Endothelial cell of umbilical vein (primary cell): ENCODE data around the gene RPS6KA5. TPM values are rescaled to one million over a fixed set of nuclear protein-coding genes. Genes with fewer than 3 reads are reported as not detected.

ENCODE experiments used
- BruUV-seq: library from RNA; stranded (reverse); fragments of 400-500 nt; replicated peaks from 2 replicates; lab custom pipeline; 2021; lab: Mats Ljungman, UMichigan
- CTCF ChIA-PET: fragments of 300-600, 350-600 bp; sonication (Branson Sonifier 250); formaldehyde crosslinking; loops from one replicate; lab custom pipeline; 2021; ENCODE audit warnings: antibody characterized with exemption, inconsistent platforms; lab: Charles Lee
- POLR2A ChIA-PET: fragments of 300-600, 350-600 bp; sonication (Branson Sonifier 250); formaldehyde crosslinking; loops from one replicate; lab custom pipeline; 2021; ENCODE audit warnings: antibody characterized with exemption, inconsistent platforms; lab: Charles Lee
- DNase-seq: peaks from one replicate; pipeline ENCODE4 v3.0.0-alpha.2; 2011; ENCODE audit warnings: low read depth, low spot score
- FAIRE-seq: peaks from 2 replicates; lab custom pipeline; 2011; peaks lifted over from hg19 to GRCh38; lab: Jason Lieb, UNC
- H2AFZ ChIP-seq: 2 replicates; pipeline ENCODE4 v1.6.0; 2012; ENCODE audit warnings: low read depth, low read length, control low read depth, inconsistent platforms
- H3K27ac ChIP-seq: 2 replicates; pipeline ENCODE4 v1.5.1; 2011; ENCODE audit warnings: low read depth, mild to moderate bottlenecking, control low read depth, low read length, moderate library complexity; ENCODE audit not compliant: insufficient read depth
- H3K27me3 ChIP-seq, 2 experiments: 2 replicates each; pipeline versions ENCODE4 v1.6.0 to v1.6.1; 2011; ENCODE audit warnings: low read length in 2 of 2, mixed read lengths in 1 of 2; ENCODE audit not compliant: control insufficient read depth in 2 of 2, insufficient read depth in 2 of 2
- H3K36me3 ChIP-seq, 2 experiments: 2 replicates in 1 of 2; 3 replicates in 1 of 2; pipeline ENCODE4 v1.5.1; 2011; ENCODE audit warnings: low read length in 2 of 2, mild to moderate bottlenecking in 1 of 2, moderate library complexity in 1 of 2; ENCODE audit not compliant: control insufficient read depth in 2 of 2, insufficient read depth in 2 of 2; ENCODE audit errors: extremely low read depth in 1 of 2
- H3K4me1 ChIP-seq: 3 replicates; pipeline ENCODE4 v1.5.1; 2011; ENCODE audit warnings: mild to moderate bottlenecking, low read length; ENCODE audit not compliant: control insufficient read depth, insufficient read depth; ENCODE audit errors: extremely low read depth
- H3K4me2 ChIP-seq: 2 replicates; pipeline ENCODE4 v1.6.1; 2011; ENCODE audit warnings: low read length, control low read depth, mixed read lengths; ENCODE audit not compliant: insufficient read depth
- H3K4me3 ChIP-seq, 3 experiments: fragments of 200-600 bp in 1 of 3; sonication (generic), shearing (Covaris generic) in 1 of 3; replicated peaks in 1 of 3; 2 replicates each; pipeline ENCODE4 v1.5.1; 2011 to 2016; ENCODE audit warnings: control low read depth in 3 of 3, low read length in 3 of 3, mild to moderate bottlenecking in 2 of 3, inconsistent platforms in 1 of 3, low read depth in 1 of 3, moderate library complexity in 1 of 3; ENCODE audit not compliant: insufficient read depth in 1 of 3
- H3K79me2 ChIP-seq: 2 replicates; pipeline ENCODE4 v1.6.0; 2012; ENCODE audit warnings: low read length, inconsistent platforms; ENCODE audit not compliant: control insufficient read depth, insufficient read depth
- H3K9ac ChIP-seq: replicated peaks from 2 replicates; pipeline ENCODE3; 2011; ENCODE audit warnings: low read length, control low read depth; ENCODE audit not compliant: insufficient read depth; ENCODE audit errors: extremely low read depth
- H3K9me1 ChIP-seq: replicated peaks from 3 replicates; pipeline ENCODE4 v1.6.0; 2011; ENCODE audit warnings: mild to moderate bottlenecking, low read length; ENCODE audit not compliant: control insufficient read depth, insufficient read depth; ENCODE audit errors: extremely low read depth
- H3K9me3 ChIP-seq: replicated peaks from 2 replicates; pipeline ENCODE4 v1.5.1; 2012; ENCODE audit warnings: low read length, inconsistent platforms; ENCODE audit not compliant: control insufficient read depth, insufficient read depth
- H4K20me1 ChIP-seq: replicated peaks from 2 replicates; pipeline ENCODE3; 2011; ENCODE audit warnings: mild to moderate bottlenecking, low read length; ENCODE audit not compliant: control insufficient read depth, insufficient read depth; ENCODE audit errors: extremely low read depth
- EZH2 ChIP-seq: IDR thresholded peaks from 2 replicates; pipeline ENCODE4 v1.6.1; 2012; ENCODE audit warnings: borderline replicate concordance, low read depth, mild to moderate bottlenecking, moderate library complexity, low read length, inconsistent platforms; ENCODE audit not compliant: severe bottlenecking
- FOS ChIP-seq: IDR thresholded peaks from 2 replicates; pipeline ENCODE4 v1.6.1; 2011; ENCODE audit warnings: mild to moderate bottlenecking, low read length, moderate library complexity, borderline replicate concordance; ENCODE audit not compliant: insufficient read depth
- JUN ChIP-seq: IDR thresholded peaks from 2 replicates; pipeline ENCODE4 v1.6.1; 2011; ENCODE audit warnings: borderline replicate concordance, low read depth; ENCODE audit not compliant: insufficient read length, insufficient read depth
- MYC ChIP-seq: IDR thresholded peaks from one replicate; pipeline ENCODE4 v1.6.1; 2011; ENCODE audit warnings: mild to moderate bottlenecking, low read depth, low read length
- POLR2A ChIP-seq: IDR thresholded peaks from 2 replicates; pipeline ENCODE4 v1.6.1; 2012; ENCODE audit warnings: low read depth, mild to moderate bottlenecking, control low read depth, low read length
- POLR2AphosphoS5 ChIP-seq: IDR thresholded peaks from 2 replicates; pipeline ENCODE4 v1.6.1; 2012; ENCODE audit warnings: low read depth, mild to moderate bottlenecking, control low read depth, low read length, moderate library complexity; ENCODE audit not compliant: insufficient read depth
- dilution Hi-C: fragments of 300-500 bp; cut with MboI; formaldehyde crosslinking; loops from one replicate; pipeline ENCODE4 v1.15.0; 2019; ENCODE audit warnings: low sequenced_read_pairs; ENCODE audit not compliant: extremely low pct_ligation_motif_present
- intact Hi-C: fragments of 100-400 bp; cut with micrococcal nuclease; formaldehyde crosslinking; loops from one replicate; pipeline ENCODE4 v1.10.0; 2022
- polyA plus RNA-seq, 4 experiments: library from polyadenylated mRNA; depleted of rRNA in 3 of 4; stranded (reverse) in 3 of 4; unstranded in 1 of 4; fragments of >200 nt; gene quantifications; 2 replicates each; pipeline versions ENCODE4 v1.2.1 to v1.2.3, GENCODE V29; 2011 to 2012; ENCODE audit warnings: missing spikeins in 1 of 4
- total RNA-seq: library from RNA; stranded (reverse); gene quantifications from 2 replicates; pipeline ENCODE4 v1.2.3, GENCODE V29; 2021
- TF ChIP-seq, protein P1 (sequence below), 2 donors: IDR thresholded peaks; 1 replicate in 1 of 2; 2 replicates in 1 of 2; pipeline ENCODE4 v1.5.1; 2011; ENCODE audit warnings: low read length in 2 of 2, mild to moderate bottlenecking in 2 of 2, moderate library complexity in 2 of 2, control low read depth in 1 of 2, inconsistent platforms in 1 of 2, low read depth in 1 of 2; ENCODE audit not compliant: insufficient read depth in 1 of 2; ENCODE audit errors: extremely low read depth in 1 of 2

The RPS6KA5 gene
- total and polyA plus RNA-seq, 2 donors (not counting 3 experiments of a cell fraction or from before 2014, with no cell fraction given) = 2.9 to 5.4 TPM

DNA sequence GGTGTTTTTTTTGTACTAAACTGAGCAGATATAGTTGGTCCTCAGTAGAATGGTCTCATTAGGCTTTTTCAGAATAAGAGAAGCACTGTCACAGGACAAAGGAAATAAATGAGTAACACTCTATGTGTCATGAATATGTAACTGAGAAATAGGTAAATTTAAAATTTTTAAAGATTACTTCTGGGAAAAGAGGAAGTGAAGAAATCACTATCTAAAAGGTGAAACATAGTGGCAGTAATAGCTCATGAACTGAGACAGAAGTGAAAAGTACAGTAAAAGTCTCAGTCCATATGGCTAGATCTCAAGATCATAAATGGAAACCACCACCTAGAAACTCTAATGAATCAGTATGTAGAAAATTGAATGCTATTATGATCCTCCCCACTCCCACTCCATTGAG is 154.9 kb downstream of the RPS6KA5 start:
- CTCF ChIA-PET = interaction anchor here (3.8 to 5.2 kb wide), 2 partner anchors 234 to 268 kb away, joined by 37 to 388 read pairs; no protein-coding TSS in a partner anchor
- H3K79me2 ChIP-seq = no peaks in the 10 kb centered on the region
- H3K27me3 ChIP-seq = no peaks in the 10 kb centered on the region
- dilution Hi-C loops = loop anchor here (10.0 to 25.0 kb wide), 2 partner anchors 259 to 382 kb away; no protein-coding TSS in a partner anchor
- H2AFZ ChIP-seq = no peak overlapping the region
- H3K9me3 ChIP-seq = no peaks in the 10 kb centered on the region
- H3K4me1 ChIP-seq = no peaks in the 10 kb centered on the region
- H3K4me2 ChIP-seq = no peak overlapping the region
- no peak for TF ChIP-seq POLR2AphosphoS5
- TF ChIP-seq JUN = no peak
- peak; percentile 14 for TF ChIP-seq FOS
- TF ChIP-seq POLR2A = no peak
- no peak for TF ChIP-seq EZH2
- TF ChIP-seq MYC = no peak
- no TSS peak for BruUV-seq
- DNase-seq = no peak
- no peak overlapping the region for H3K4me3 ChIP-seq
- intact Hi-C loops = no loop called here
- no peak overlapping the region for H3K27ac ChIP-seq
- FAIRE-seq = no peak
- POLR2A ChIA-PET = no interaction called here
- no peaks in the 10 kb centered on the region for H4K20me1 ChIP-seq
- no peak overlapping the region for H3K9ac ChIP-seq
- no peaks in the 10 kb centered on the region for H3K9me1 ChIP-seq
- H3K36me3 ChIP-seq = no peaks in the 10 kb centered on the region

DNA sequence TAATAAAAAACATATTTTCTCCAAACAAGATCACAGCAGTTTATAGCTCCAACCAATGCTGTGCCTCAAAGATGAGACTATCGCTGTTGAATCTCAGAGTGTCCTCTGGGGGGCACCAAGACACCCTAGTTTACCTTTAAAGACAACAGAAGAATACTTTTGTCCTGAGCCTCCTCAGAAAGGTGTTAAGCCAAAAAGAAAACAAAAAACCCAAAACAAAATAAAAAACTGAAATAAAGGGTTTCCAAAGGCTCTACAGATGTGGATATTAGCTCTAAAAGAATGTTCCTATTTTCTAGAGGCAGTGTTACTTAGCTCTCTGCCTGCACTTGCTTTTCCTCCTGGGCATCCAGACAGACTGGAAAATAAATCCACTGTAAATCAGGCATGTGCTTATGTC is 157.3 kb downstream of the RPS6KA5 start:
- no peak overlapping the region for H2AFZ ChIP-seq
- DNase-seq (peak; percentile 72), FAIRE-seq (peak; percentile 64)
- H3K79me2 ChIP-seq = no peaks in the 10 kb centered on the region
- H3K4me3 ChIP-seq = no peak overlapping the region
- POLR2A ChIA-PET = no interaction called here
- no peaks in the 10 kb centered on the region for H3K4me1 ChIP-seq
- no peak overlapping the region for H3K27ac ChIP-seq
- intact Hi-C loops (loop anchor here (1.0 kb wide), 4 partner anchors 157 to 383 kb away; partner anchors contain the start of gene RPS6KA5), dilution Hi-C loops (loop anchor here (10.0 to 25.0 kb wide), 2 partner anchors 262 to 384 kb away; no protein-coding TSS in a partner anchor)
- no TSS peak for BruUV-seq
- H4K20me1 ChIP-seq = no peaks in the 10 kb centered on the region
- H3K9me3 ChIP-seq = no peaks in the 10 kb centered on the region
- H3K27me3 ChIP-seq = no peaks in the 10 kb centered on the region
- TF ChIP-seq JUN = no peak
- TF ChIP-seq, protein P1, sequence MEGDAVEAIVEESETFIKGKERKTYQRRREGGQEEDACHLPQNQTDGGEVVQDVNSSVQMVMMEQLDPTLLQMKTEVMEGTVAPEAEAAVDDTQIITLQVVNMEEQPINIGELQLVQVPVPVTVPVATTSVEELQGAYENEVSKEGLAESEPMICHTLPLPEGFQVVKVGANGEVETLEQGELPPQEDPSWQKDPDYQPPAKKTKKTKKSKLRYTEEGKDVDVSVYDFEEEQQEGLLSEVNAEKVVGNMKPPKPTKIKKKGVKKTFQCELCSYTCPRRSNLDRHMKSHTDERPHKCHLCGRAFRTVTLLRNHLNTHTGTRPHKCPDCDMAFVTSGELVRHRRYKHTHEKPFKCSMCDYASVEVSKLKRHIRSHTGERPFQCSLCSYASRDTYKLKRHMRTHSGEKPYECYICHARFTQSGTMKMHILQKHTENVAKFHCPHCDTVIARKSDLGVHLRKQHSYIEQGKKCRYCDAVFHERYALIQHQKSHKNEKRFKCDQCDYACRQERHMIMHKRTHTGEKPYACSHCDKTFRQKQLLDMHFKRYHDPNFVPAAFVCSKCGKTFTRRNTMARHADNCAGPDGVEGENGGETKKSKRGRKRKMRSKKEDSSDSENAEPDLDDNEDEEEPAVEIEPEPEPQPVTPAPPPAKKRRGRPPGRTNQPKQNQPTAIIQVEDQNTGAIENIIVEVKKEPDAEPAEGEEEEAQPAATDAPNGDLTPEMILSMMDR (IDR thresholded peaks at IDR 0.05; ENCODE audit: extremely low read depth in 1 of 2, insufficient read depth in 1 of 2, low read depth in 1 of 2, low read length in 2 of 2) = peak; percentile 59 to 66
- CTCF ChIA-PET = interaction anchor here (0.6 to 5.2 kb wide), 72 partner anchors 8 to 930 kb away, joined by 3 to 388 read pairs (median 4); partner anchors contain the start of genes DGLUCY, RPS6KA5 and TTC7B
- peaks cover 0 to 5% of the 10 kb centered on the region in 2 experiments for H3K36me3 ChIP-seq
- no peak overlapping the region for H3K9ac ChIP-seq
- no peak overlapping the region for H3K4me2 ChIP-seq
- no peaks in the 10 kb centered on the region for H3K9me1 ChIP-seq
